ENCODE data around the gene MYOM3.

Gene MYOM3

DNA sequence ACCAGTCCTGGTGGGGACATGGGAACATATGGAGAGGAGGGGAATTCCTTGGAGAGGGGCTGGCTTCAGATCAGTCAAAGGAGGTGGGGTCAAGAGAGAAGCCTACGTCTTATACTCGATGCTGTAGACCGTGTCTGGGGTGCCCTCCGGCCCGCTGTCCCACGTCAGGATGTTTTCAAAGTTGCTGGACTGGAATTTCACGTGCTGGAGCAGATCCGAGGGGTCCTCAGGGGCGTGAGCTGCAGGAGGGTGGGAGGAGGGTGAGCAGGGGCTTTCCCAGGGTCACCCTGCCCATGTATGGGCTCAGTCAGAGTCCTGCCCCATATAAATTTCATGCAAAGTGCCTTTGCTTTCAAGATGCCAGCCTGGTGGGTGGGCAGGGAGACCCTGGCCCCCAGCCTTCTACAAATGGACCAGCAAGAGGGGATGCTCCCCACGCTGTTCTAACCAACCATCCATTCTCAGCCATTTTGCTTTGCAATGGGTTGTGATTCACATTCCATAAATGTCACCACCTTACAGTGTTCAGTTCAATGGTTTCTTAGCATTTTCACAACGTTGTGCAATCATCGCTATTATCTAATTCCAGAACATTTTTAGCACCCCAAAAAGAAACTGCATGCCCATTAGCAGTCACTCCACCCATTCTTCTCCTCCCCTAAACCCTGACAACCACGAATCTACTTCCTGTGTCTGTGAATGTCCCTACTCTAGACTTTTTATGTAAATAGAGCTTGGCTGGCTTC, 26.7 kb upstream of the MYOM3 start:
- no peak for DNase-seq

DNA sequence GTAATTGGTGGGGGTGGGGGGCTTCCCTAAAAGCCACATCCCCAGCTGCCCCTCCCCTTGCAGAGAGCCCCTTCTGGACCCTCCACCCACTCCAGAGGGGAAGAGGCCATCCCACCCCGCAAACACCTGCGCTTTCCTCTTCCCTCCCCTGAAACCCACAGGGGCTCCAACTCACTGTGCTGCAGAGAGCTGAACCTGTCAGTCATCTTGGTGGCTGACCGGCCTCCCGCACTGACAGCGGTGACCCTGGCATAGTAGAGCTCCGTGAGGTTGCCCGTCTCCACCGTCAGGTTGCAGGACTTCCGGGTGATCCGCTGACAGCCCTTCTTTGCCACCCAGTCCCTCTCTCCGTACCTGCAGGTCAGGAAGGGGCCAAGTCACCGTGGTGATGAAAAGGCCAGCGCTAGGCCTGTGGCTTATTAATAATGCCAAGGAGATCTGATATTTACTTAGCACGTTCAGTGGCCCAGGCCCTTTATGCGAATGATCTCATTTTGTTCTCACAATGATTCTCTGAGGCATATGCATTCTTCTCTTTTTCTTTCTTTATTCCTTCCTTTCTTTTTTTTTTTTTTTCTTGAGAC, 25.1 kb upstream of the MYOM3 start:
- no peak for DNase-seq

DNA sequence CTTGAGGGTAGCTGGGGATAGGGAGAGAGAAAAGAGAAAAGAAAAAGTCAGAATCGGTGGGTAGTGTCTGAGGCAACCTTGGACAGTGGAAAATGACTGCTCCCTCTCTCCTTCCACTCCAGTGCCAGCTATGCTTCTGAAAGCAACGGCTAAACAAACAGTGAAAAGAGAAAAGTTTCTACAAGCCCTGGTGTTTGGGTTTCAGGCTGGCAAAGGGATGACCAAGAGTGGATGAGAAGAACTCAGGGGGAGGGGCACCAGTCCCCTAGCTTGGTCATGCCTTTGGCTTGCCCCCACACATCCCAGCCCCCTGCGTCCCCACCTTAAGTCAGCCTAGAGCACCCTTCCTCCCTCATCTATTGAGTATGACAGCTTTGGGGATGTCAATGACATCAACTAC, 22.4 kb upstream of the MYOM3 start:
- no peak for DNase-seq

DNA sequence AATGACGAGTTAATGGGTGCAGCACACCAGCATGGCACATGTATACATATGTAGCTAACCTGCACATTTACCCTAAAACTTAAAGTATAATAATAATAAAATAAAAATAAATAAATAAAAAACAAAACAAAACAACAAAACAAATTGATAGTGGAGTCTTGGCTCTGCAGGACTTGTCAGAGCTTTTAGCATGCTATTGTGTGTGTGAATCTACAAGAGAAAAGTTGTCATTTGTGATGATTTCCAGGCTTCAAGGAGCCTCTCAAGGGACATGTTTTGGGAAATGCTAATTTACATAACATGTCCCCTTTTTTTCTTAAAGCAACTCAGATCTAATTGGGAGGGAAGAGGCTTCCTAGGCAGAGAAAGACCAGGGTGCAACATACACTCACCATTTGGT, 21.9 kb upstream of the MYOM3 start:
- no peak for DNase-seq

DNA sequence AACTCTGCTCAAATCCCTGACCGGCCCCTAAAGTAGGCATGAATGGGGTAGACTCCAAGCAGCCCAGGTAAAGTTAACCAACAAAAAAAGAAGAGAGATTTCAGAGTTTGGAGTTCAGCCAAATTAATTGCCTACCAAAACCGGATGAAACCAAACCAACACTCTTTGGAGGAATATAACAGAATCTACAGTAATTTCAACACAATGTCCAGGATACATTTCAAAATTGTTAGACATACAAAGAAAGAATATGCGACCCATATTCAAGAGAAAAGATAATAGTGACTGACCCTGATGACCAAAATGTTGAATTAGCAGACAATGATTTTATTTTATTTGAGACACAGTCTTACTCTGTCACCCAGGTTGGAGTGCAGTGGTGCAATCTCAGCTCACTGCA, 18.4 kb upstream of the MYOM3 start:
- DNase-seq = no peak

DNA sequence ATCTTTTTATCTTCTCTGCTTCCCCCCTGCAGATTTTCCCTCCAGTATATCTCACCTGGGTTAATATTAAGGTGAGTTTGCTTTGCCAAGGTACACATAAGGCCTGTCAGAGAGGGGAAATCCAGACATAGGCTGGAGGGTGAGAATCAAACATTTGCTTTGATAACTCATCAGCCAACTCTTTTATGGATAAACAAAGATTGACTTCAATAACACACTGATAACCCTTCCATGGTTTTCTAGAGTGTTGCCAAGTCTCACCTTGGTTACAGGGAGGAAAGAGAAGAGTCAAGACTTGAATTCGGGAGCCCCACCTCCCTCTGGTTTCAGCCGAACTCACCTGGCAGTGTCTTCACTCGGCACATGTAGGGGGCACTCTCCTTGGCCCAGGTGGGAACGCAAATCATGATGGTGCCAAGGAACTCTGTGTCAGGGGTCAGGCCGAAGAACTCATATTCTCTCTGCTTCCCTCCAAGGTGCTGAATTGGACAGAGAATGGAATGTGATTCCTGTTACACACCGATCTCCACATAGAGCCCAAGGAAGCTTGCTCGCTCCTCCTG, 15.9 kb upstream of the MYOM3 start:
- no peak for DNase-seq

DNA sequence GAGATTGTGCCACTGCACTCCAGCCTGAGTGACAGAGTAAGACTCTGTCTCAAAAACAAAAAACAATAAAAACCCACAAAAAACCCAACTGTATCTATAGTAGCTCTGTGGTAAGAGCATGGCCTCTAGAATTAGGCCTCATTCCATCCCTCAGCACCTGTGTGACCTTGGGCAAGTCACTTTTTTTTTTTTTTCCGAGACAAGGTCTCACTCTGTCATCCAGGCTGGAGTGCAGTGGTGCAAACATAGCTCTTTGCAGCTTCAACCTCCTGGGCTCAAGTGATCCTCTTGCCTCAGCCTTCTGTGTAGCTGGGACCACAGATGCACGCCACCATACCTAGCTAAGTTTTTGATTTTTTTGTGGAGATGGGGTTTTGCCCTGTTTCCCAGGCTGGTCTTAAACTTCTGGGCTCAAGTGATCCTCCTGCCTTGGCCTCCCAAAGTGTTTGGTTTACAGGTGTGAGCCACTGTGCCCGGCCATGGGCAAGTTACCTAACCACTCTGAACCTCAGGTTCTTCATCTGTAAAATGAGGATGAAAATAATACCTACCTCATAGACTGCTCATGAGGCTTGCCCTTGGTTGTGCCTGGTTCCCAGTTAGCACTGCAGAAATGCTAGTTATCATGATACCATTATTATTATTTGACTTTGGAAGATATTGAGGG, 15.3 kb upstream of the MYOM3 start:
- no peak for DNase-seq

DNA sequence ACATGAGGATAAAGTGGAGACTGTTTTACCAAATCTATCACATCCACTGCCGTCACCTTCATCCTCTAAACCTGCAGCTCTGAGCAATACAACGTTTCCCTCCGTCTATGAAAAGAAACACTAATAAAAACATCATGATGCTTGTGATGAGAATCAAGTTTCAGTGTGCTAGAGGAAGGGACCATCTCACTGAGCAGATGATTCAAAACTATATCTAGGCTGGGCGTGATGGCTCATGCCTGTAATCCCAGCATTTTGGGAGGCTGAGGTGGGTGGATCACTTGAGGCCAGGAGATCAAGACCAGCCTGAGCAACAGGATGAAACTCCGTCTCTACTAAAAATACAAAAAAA, 14.7 kb upstream of the MYOM3 start:
- no peak for DNase-seq

DNA sequence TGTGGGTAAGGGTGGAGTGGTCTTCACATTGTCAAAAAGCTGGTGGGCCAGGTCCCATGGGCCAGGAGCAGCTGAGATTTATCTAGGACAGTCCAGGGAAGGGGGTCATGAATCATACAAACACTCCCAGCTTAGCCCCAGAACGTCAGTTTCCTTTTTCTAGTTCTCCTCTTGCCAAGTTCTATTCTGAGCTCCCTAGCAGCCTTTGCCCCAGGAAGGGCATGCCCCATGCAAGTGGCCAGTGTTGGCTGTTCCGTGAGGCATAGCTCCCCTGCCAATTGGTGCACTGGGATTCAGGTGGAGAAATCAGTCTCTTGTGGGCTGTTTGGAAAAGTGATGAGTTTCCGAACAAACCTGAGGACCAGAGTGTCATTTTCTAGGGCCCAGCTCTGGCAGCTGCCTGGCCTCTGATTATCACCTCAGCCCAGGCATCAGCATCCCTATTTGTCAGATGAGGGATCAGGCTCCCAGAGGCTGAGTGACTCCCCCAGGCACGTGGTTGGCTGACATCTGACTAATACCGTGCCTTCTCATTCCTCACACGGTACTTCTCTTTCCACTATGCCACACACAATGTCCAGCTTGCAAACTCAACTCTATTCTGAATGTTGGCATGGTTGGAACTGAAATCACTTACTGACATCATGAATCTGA, 14.2 kb upstream of the MYOM3 start:
- DNase-seq = no peak

DNA sequence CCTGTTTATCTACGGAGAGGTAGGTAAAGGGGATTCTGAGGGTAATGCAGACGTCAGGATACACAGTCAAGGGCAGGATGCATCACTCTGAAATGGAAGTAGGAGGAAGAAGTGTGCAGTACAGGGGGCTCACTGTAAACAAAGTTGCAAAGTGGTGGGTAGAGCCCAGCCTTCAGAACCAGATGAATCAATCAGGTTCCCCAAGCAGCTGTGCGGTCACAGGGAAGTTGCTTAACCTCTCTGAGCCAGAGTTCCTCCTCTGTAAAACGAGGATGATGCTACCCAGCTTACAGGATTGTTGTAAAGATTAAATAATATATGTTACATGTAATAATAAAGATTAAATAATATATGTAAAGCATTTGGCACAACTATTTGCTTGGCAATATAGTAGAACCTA, 13.5 kb upstream of the MYOM3 start:
- no peak for DNase-seq

DNA sequence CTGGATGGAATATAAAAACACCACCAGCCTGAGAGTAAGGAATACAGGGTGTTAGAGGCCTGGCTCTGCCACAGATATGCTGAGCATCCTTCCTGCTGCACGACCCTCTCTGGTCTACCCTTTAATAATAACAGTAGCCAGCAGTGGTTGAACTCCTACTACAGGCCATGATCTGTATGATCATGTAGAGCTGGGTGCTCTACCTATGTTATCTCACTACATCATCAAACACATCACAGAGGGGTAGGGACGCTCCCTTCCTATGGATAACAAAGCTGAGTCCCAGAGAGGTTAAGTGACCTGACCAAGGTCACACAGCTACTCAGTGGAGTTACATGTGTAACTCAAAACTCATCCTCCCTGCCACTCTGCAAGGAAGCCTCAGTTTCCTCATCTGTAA, 13.0 kb upstream of the MYOM3 start:
- no peak for DNase-seq

DNA sequence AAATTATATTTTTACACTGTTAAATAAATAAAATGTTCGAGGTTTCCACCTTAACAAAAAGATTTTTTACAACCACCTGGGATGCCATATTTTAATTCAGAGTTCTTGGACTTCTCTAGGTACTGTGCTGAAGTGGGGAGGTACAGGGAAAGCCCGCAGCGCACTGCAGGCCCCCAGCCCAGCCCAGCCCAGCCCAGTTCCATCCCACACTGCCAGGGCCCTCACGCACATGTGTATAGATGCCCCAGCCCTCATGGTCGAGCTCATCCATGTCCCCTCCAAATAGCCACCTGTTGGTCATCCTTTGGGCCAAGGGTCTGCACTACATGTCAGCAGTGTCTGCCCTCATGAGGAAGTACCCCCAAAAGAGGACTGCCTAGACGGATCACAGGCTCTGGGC, 11.7 kb upstream of the MYOM3 start:
- no peak for DNase-seq

DNA sequence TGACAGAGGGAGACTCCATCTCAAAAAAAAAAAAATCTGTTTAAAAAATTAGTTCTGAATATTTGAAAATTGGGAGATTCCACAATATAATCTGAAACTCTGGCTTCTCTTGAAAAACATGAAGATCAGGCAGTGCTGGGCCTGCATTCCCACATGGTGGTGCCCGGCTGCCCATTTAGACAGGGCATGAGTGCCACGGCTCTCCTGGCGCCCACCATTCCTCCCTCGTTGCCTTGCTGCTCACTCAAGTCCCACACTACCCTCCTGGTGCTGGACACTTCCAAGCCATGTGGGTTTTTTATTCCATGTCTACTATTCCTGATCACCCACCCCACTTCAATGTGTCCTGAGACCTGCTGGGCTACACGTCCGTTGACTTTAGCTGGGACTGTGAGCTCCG, 10.8 kb upstream of the MYOM3 start:
- no peak for DNase-seq

DNA sequence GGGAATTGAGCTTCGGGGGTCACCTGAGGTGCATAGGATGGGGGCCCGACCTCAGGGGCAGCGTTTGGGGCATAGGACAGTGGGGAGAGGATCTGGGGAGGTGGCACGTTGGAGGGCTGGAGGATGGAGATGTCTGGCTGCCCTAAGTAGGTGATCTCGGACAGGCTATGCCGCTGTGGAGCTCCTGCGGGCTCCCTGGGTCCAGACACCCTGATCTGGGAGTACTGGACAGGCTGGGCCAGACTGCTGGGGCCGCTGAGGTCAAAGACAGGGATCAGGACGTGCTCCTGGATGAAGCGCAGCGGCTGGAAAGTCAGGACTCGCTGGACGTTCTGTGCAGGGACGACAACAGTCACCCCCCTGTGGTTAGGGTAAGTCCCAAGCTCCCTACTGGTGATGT, 9.5 kb upstream of the MYOM3 start:
- no peak for DNase-seq

DNA sequence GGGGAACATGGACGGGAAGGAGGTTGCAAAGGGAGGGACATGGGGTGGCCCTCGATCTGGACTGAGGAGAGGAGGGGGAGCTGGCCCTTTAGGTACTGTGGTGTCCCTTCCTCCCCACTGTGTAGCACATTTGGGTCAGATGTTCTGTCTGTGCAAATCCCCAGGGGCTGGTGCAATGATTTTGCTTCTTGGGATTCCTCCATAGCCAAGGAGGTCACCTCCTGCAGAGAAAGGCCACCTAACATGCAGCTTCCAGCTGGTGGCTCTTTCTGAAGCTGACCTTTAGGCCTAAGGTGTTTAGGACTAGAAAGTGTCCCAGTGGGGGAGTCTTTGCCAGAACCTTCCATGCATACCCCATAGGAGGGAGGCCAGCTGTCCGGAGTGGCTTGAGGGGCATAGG, 9.0 kb upstream of the MYOM3 start:
- no peak for DNase-seq

DNA sequence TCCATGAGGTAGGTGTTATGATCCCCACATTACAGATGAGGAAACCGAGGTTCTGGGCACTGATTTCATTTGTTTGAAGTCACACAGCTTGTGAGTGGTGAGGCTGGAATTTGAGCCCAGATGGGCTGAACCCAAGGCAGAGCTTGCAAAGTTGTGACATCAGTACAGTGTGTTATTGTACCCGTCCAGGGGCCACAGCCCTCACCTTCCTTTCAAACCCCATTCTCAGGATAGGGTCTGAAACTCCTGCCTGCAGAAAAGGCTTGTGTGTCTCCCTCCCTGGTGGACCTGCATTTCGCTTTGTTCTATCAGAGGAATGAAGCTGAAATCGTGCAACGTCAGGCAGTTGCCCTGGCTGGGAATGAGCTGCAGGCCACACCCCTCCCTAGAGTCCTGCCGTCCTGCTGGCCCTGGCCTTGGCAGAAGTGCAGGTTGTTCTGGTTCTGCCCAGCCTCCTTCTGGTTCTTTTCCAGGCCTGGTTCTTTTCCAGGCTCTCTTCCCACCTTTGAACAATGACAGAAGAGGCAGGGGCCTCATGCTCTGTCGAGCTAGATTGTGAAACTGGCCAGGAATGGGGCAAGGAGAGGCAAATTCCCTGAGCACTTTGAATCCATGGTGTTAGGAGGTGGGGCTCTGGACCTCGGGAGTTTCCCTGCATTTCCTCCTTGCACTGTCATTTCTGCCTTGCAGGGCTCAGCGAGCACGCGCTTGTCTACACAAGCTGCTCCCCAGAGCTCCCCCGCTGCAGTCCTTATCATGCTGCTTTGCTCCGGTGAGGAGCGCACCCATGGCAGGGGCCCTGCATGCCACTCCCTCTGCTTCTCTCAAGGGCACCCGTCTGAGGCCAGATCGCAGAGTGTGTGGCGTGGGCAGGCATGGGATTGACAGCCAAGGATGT, 8.2 kb upstream of the MYOM3 start:
- no peak for DNase-seq

DNA sequence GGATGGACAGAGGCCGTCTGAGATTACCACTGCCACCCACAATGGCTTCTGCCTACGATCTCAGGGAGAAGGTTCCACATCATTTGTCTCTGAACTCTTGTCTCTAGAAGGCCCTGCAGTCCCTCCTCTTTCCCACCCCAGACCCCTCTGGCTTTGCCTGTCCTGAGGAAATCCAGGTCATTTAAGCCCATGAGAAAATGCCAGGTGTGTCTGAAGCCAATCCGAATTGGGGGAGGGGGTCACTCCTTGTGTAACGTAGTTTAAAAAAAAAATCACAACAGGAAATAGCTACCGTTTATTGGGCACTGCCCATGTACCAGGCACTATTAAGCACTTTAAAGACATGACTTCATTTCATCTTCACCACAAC, 7.5 kb upstream of the MYOM3 start:
- no peak for DNase-seq

DNA sequence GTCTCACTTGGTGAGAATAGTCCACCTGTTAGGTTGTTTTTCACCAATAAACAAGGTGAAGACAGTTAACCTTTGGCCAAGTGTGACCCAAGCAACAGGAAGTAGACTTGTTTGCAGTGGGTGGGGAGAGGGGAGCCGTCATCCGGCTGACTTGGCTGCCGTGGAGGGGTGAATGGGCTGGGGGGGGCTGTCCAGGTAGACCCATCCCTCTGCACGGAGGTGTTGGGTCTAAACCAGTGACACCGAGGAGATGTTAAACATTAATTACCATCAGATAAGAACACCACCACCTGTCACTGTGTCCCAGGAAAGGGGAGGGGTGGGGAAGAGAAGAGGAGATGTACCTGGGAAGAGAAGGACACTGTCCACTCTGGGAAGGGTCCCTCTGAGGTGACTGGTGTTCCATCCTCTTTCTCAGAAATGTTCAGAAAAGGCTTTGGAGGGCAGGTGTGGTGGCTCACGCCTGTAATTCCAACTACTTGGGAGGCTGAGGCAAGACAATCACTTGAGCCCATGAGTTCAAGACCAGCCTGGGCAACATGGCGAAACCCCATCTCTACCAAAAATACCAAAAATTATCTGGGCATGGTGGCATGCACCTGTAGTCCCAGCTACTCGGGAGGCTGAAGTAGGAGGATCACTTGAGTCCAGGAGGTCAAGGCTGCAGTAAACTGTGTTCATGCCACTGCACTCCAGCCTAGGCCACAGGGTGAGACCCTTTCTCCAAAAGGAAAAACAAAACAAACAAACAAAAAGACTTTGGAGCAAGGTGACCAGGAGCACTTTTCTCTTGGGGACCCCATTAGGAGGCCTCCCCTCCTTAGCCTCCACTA, 6.7 kb upstream of the MYOM3 start:
- DNase-seq = no peak

DNA sequence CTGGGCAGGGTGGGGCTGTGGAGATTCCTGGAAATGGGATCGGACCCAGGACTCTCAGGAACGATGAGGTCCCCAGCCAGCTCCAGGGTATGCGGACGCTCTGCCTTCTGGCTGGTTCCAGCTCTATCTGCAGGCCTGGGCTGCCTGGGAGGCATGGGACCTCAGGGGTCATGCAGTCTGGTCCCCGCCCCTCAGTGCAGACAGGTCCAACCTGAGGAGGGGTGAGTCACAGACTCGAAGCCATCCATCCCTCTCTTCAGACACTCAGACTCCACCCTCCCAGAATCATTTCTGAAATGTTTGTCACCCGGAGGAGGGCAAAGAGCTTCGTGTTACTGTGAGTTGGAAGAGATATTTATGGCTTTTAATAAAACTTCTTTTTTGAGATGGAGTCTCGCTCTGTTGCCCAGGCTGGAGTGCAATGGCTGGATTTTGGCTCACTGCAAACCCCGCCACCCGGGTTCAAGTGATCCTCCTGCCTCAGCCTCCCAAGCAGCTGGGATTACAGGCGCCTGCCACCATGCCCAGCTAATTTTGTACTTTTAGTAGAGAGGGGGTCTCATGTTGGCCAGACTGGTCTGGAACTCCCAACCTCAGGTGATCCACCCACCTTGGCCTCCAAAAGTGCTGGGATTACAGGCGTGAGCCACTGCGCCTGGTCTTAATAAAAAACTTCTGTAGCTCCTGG, 5.9 kb upstream of the MYOM3 start:
- no peak for DNase-seq

DNA sequence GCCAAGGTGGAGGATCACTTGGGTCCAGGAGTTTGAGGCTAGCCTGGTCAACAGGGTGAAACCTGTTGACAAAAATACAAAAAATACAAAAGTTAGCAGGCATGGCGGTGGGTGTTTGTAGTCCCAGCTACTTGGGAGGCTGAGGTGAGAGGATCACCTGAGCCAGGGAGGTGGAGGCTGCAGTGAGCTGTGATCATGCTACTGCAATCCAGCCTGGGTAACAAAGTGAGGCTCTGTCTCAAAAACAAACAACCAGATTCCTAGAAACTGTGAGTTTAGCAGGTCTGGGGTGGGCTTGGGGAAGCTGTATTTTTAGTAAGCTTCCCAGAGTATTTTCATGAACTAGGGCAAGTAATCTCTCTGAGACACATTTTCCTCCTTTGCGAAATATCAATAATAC, 5.2 kb upstream of the MYOM3 start:
- no peak for DNase-seq

DNA sequence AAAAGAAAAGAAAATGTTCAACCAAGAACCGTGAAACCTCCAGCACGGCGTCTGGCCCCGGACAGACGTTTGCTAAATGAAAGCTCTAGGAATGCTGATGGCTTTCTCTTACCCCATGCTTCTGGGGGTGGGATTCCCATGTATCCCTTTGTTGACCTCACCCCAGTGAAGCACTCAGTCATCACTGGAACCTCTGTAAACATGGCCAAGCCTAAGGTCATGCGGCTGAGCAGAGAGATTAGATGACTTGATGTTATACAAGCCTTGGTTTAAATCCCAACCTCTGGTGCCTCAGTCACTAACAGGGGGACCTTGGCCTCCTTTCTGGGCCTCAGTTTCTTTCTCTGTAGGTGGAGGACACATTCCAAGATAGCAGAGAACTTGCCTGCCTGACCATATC, 2.8 kb upstream of the MYOM3 start:
- DNase-seq = no peak
